ENCODE results near the gene BTNL9.
"Not testable (repeated sequence)": the region's sequence is repeated elsewhere in the genome, so short reads cannot be mapped to it uniquely, and the experiment has no call there.

DNA sequence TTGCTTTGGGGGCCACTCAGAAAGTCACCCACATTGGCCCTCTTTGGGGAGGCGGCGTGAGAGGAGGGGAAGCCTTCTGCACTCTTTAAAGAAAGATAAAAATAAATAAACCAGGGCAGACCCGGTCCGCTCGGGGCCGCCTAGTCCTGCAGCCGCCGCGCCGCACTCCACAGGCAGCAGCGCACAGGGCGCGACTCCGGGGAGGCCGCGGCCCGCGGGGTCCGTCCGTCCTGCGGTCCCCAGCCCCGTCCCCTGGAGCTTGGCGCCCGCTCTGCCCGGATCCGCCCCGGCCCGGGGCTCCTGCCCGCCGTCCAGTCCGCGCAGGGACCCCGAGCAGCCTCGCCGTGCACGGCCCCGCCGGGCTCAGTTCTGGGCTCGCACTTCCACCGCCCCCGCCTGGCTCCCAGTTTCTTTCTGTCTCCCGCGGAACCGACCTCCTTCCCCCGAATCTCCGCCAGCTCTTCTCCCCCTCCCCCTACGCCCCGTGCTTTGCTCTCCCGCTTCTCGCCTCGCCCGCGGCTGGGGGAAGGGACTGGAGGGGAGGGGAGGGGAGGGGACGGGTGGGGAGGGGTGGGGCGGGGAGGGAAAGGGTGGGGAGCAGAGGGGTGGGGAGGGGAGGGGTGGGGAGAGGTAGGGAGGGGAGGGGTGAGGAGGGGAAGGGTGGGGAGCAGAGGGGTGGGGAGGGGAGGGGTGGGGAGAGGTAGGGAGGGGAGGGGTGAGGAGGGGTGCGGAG is 57.9 kb downstream of the BTNL9 start:
- TF ChIP-seq, protein P1, sequence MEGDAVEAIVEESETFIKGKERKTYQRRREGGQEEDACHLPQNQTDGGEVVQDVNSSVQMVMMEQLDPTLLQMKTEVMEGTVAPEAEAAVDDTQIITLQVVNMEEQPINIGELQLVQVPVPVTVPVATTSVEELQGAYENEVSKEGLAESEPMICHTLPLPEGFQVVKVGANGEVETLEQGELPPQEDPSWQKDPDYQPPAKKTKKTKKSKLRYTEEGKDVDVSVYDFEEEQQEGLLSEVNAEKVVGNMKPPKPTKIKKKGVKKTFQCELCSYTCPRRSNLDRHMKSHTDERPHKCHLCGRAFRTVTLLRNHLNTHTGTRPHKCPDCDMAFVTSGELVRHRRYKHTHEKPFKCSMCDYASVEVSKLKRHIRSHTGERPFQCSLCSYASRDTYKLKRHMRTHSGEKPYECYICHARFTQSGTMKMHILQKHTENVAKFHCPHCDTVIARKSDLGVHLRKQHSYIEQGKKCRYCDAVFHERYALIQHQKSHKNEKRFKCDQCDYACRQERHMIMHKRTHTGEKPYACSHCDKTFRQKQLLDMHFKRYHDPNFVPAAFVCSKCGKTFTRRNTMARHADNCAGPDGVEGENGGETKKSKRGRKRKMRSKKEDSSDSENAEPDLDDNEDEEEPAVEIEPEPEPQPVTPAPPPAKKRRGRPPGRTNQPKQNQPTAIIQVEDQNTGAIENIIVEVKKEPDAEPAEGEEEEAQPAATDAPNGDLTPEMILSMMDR (IDR thresholded peaks at IDR 0.05), result not testable (repeated sequence)
- not testable (repeated sequence) for TF ChIP-seq EZH2, EZH2phosphoT487 (IDR thresholded peaks at IDR 0.05)
